HG02973 (cell line): ENCODE results near the gene OR2A2.

Experiments
- ATAC-seq: cut with Tn5 transposase; IDR thresholded peaks from one replicate; pipeline ENCODE4 v1.9.1; 2021; ENCODE audit warnings: moderate library complexity; ENCODE audit not compliant: unreplicated experiment

OR2A2 gene

GRCh38 chr7:144134116-144134515 lies 24.7 kb downstream of the OR2A2 start:
- ATAC-seq, result no peak

- ATAC-seq, result no peak
These were observed 28.1 kb downstream of the OR2A2 start for GRCh38 chr7:144137501-144137900.

- no peak for ATAC-seq
These were observed 32.8 kb downstream of the OR2A2 start for GRCh38 chr7:144142187-144142586.

DNA sequence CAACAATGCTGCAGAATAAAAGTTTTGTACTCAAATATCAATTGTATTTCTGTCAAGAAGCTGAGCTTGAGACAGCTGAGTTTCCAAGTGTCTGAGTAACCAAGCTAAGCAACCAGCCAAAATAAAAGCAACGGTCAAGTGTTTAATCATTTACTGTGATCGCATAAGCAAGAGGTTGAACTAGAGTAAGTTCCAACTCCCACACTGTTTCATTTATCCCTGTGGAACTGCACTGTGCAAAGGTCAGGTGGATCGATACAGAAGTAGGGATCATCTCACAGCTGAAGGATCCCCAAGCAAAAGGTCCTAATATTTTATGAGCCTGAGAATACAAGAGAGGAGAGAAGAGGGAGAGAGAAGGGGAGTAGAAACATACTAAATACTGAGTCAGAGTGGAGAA lies 35.0 kb downstream of the OR2A2 start:
- ATAC-seq, result no peak

GRCh38 chr7:144148224-144148827 lies 38.9 kb downstream of the OR2A2 start:
- no peak for ATAC-seq

DNA sequence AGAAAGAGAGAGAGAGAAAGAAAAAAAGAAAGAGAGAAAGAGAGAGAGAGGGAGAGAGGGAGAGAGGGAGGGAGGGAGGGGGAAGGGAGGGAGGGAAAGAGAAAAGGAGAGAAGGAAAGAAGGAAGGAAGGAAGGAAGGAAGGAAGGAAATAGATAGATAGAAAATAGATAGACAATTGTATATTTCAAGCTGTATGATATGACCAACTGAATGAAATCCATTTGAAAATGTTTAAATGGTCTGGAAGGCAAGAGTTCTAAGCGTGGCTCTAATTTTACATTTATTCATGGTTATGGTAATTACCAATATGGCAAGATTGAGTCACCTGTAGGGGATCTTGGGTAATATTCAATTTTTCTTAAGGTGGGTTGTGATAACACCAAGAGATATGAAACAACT lies 49.5 kb downstream of the OR2A2 start:
- ATAC-seq, result no peak
